IMR-90 (cell line): ENCODE data around the gene PTCH2. TPM values are rescaled to one million over a fixed set of nuclear protein-coding genes. Genes with fewer than 3 reads are reported as not detected.

Source experiments
- ATAC-seq: fragments of 200-7000 bp; cut with Tn5 transposase; 2 replicates; pipeline ENCODE4 v1.9.1; 2020; ENCODE audit warnings: low read depth, mild to moderate bottlenecking, moderate library complexity
- BruUV-seq: library from RNA; stranded (reverse); fragments of 400-500 nt; replicated peaks from 2 replicates; lab custom pipeline; 2021; lab: Mats Ljungman, UMichigan
- CTCF ChIA-PET: fragments of 300-600 bp; formaldehyde crosslinking; extraction: SDS; loops from one replicate; lab custom pipeline; 2021; ENCODE audit warnings: antibody characterized with exemption; lab: Yijun Ruan, JAX
- POLR2A ChIA-PET: fragments of 300-600 bp; sonication (Branson Sonifier 250); formaldehyde crosslinking; loops from one replicate; lab custom pipeline; 2022; ENCODE audit warnings: antibody characterized with exemption; ENCODE audit not compliant: unreplicated experiment; lab: Charles Lee
- DNase-seq: peaks from one replicate; pipeline ENCODE4 v3.0.0; 2013
- H2AFZ ChIP-seq: replicated peaks from 2 replicates; pipeline ENCODE3; 2013; ENCODE audit warnings: low read length, mild to moderate bottlenecking; ENCODE audit not compliant: poor library complexity
- H2AK5ac ChIP-seq: 2 replicates; pipeline ENCODE4 v1.6.1; 2013; ENCODE audit warnings: low read depth, low read length, inconsistent platforms
- H2AK9ac ChIP-seq: replicated peaks from 2 replicates; pipeline ENCODE3; 2013; ENCODE audit warnings: mild to moderate bottlenecking, low read depth, low read length, moderate library complexity; ENCODE audit not compliant: poor library complexity
- H2BK120ac ChIP-seq: 2 replicates; pipeline ENCODE4 v1.6.1; 2013; ENCODE audit warnings: low read depth, low read length, inconsistent platforms
- H2BK15ac ChIP-seq: 3 replicates; pipeline ENCODE4 v1.6.1; 2013; ENCODE audit warnings: low read depth, low read length, inconsistent platforms
- H2BK20ac ChIP-seq: 2 replicates; pipeline ENCODE4 v1.6.1; 2013; ENCODE audit warnings: low read depth, mild to moderate bottlenecking, inconsistent platforms, low read length, moderate library complexity
- H2BK5ac ChIP-seq: 2 replicates; pipeline ENCODE4 v1.6.1; 2013; ENCODE audit warnings: mild to moderate bottlenecking, low read depth, low read length, inconsistent platforms; ENCODE audit not compliant: poor library complexity, severe bottlenecking
- H3K14ac ChIP-seq: replicated peaks from 2 replicates; pipeline ENCODE4 v1.6.1; 2013; ENCODE audit warnings: low read depth, low read length, inconsistent platforms
- H3K18ac ChIP-seq: 2 replicates; pipeline ENCODE4 v1.6.1; 2013; ENCODE audit warnings: low read depth, low read length, control low read depth
- H3K23ac ChIP-seq: 2 replicates; pipeline ENCODE4 v1.6.1; 2013; ENCODE audit warnings: low read depth, low read length, inconsistent platforms
- H3K27ac ChIP-seq: 2 replicates; pipeline ENCODE4 v1.5.1; 2013; ENCODE audit warnings: mild to moderate bottlenecking, control low read depth, low read length; ENCODE audit not compliant: insufficient read depth
- H3K27me3 ChIP-seq: 2 replicates; pipeline ENCODE4 v1.6.1; 2013; ENCODE audit warnings: low read length; ENCODE audit not compliant: control insufficient read depth, insufficient read depth
- H3K36me3 ChIP-seq: 2 replicates; pipeline ENCODE4 v1.6.1; 2013; ENCODE audit warnings: low read length, mixed read lengths; ENCODE audit not compliant: control insufficient read depth, insufficient read depth
- H3K4ac ChIP-seq: 2 replicates; pipeline ENCODE4 v1.6.1; 2013; ENCODE audit warnings: low read depth, low read length, inconsistent platforms
- H3K4me1 ChIP-seq: 2 replicates; pipeline ENCODE4 v1.6.1; 2013; ENCODE audit warnings: low read length, mixed read lengths; ENCODE audit not compliant: control insufficient read depth, insufficient read depth
- H3K4me2 ChIP-seq: 2 replicates; pipeline ENCODE4 v1.6.1; 2013; ENCODE audit warnings: low read depth, mild to moderate bottlenecking, control low read depth, low read length, moderate library complexity
- H3K4me3 ChIP-seq: 2 replicates; pipeline ENCODE4 v1.5.1; 2013; ENCODE audit warnings: low read depth, mild to moderate bottlenecking, control low read depth, low read length, moderate library complexity; ENCODE audit not compliant: insufficient read depth
- H3K56ac ChIP-seq: 2 replicates; pipeline ENCODE4 v1.6.1; 2013; ENCODE audit warnings: low read length, inconsistent platforms; ENCODE audit not compliant: insufficient read depth; ENCODE audit errors: extremely low read depth
- H3K79me1 ChIP-seq, 2 experiments: 2 replicates each; pipeline ENCODE4 v1.6.1; 2013; ENCODE audit warnings: low read length in 2 of 2, inconsistent platforms in 1 of 2, low read depth in 1 of 2
- H3K9ac ChIP-seq: 2 replicates; pipeline ENCODE4 v1.6.1; 2013; ENCODE audit warnings: low read depth, low read length, control low read depth
- H3K9me1 ChIP-seq: 2 replicates; pipeline ENCODE4 v1.6.1; 2013; ENCODE audit warnings: low read length, inconsistent platforms; ENCODE audit not compliant: insufficient read depth
- H3K9me3 ChIP-seq: 2 replicates; pipeline ENCODE4 v1.6.1; 2013; ENCODE audit warnings: low read length; ENCODE audit not compliant: control insufficient read depth, insufficient read depth
- H4K20me1 ChIP-seq: 2 replicates; pipeline ENCODE4 v1.6.1; 2013; ENCODE audit warnings: low read length, inconsistent platforms; ENCODE audit not compliant: insufficient read depth
- H4K5ac ChIP-seq: 2 replicates; pipeline ENCODE4 v1.6.1; 2013; ENCODE audit warnings: mild to moderate bottlenecking, low read depth, low read length, control low read depth
- H4K8ac ChIP-seq, 2 experiments: 2 replicates each; pipeline ENCODE4 v1.6.1; 2013; ENCODE audit warnings: low read depth in 2 of 2, low read length in 2 of 2, control low read depth in 1 of 2, inconsistent platforms in 1 of 2
- H4K91ac ChIP-seq: 2 replicates; pipeline ENCODE4 v1.6.1; 2013; ENCODE audit warnings: low read depth, low read length, inconsistent platforms; ENCODE audit not compliant: insufficient read depth
- BHLHE40 ChIP-seq: fragments of 150-350 bp; IDR thresholded peaks from 2 replicates; pipeline ENCODE4 v1.6.1; 2016; ENCODE audit warnings: mild to moderate bottlenecking, low read depth, low read length
- CEBPB ChIP-seq: IDR thresholded peaks from 2 replicates; pipeline ENCODE4 v1.6.1; 2012; ENCODE audit warnings: low read depth, low read length, improper control_type of control experiment
- CHD1 ChIP-seq: IDR thresholded peaks from 2 replicates; pipeline ENCODE4 v1.6.1; 2012; ENCODE audit warnings: low read depth, low read length, improper control_type of control experiment
- MAZ ChIP-seq: IDR thresholded peaks from 2 replicates; pipeline ENCODE4 v1.6.1; 2012; ENCODE audit warnings: low read depth, mild to moderate bottlenecking, low read length, improper control_type of control experiment, moderate library complexity, borderline replicate concordance
- POLR2A ChIP-seq: IDR thresholded peaks from 2 replicates; pipeline ENCODE4 v1.6.1; 2012; ENCODE audit warnings: mild to moderate bottlenecking, low read depth, low read length
- RAD21 ChIP-seq: IDR thresholded peaks from 2 replicates; pipeline ENCODE4 v1.6.1; 2012; ENCODE audit warnings: low read length, improper control_type of control experiment
- RCOR1 ChIP-seq: IDR thresholded peaks from 2 replicates; pipeline ENCODE4 v1.6.1; 2012; ENCODE audit warnings: mild to moderate bottlenecking, low read length, improper control_type of control experiment; ENCODE audit not compliant: insufficient replicate concordance
- SMC3 ChIP-seq: fragments of 150-350 bp; IDR thresholded peaks from 2 replicates; pipeline ENCODE4 v1.6.1; 2016; ENCODE audit warnings: low read depth, mild to moderate bottlenecking, antibody characterized with exemption, low read length, moderate library complexity
- WGBS, 2 experiments: methylation state at CpG; one replicate each; pipeline versions ENCODE4 v1.1.5 to v1.1.7; 2013; ENCODE audit warnings: missing lambda C conversion rate in 2 of 2; ENCODE audit not compliant: insufficient read length in 1 of 2; ENCODE audit errors: extremely low coverage in 2 of 2; 5-methylcytosine and 5-hydroxymethylcytosine counted together
- dilution Hi-C: fragments of 300-500 bp; cut with HindIII; formaldehyde crosslinking; loops from one replicate; pipeline ENCODE4 v1.14.3; 2018; ENCODE audit warnings: low sequenced_read_pairs; ENCODE audit not compliant: unreplicated experiment
- in situ Hi-C: fragments of 300-500 bp; cut with MboI; formaldehyde crosslinking; loops from 3 replicates; pipeline ENCODE4 v1.14.3; 2019; ENCODE audit warnings: low sequenced_read_pairs, inconsistent platforms, mixed read lengths
- intact Hi-C: fragments of 100-400 bp; cut with micrococcal nuclease; formaldehyde crosslinking; loops from 2 replicates; pipeline ENCODE4 v1.10.0; 2022
- polyA plus RNA-seq, 3 experiments: library from polyadenylated mRNA; depleted of rRNA; stranded (reverse); fragments of >200 nt; gene quantifications; 2 replicates each; pipeline ENCODE4 v1.2.3, GENCODE V29; 2012; ENCODE audit warnings: low replicate concordance in 1 of 3
- total RNA-seq: library from RNA; depleted of rRNA; stranded (reverse); fragments of >200 nt; gene quantifications from 2 replicates; pipeline ENCODE4 v1.2.3, GENCODE V29; 2012
- TF ChIP-seq, protein P1 (sequence below): conservative IDR thresholded peaks from 2 replicates; pipeline ENCODE4 v1.5.1; 2012; ENCODE audit warnings: mild to moderate bottlenecking, low read depth, low read length, improper control_type of control experiment

PTCH2 gene
- total and polyA plus RNA-seq, 2 of the 4 experiments (the other 2 are of a cell fraction) = under 0.01 to 0.56 TPM

DNA sequence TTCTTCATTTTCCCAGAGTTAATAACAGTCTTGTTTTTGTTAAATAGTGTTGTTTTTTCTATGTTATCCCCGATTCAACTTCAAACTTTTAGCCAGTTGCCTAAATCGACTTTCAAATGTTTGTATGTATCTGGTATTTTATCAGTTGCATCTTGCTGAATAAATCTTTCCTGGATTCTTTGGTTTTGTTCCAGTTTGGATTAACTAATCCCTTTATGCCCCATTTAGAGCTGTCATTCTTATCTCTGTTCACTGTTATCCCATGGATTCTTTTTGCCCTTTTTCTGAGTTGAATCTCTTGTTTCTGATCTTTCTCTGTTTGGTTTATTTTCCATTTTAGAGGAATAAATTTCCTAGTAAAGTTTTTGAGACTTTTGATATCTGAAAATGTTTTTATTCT is 31.1 kb upstream of the PTCH2 start:
- no peaks in the 10 kb centered on the region for H3K79me1 ChIP-seq
- no peaks in the 10 kb centered on the region for H3K27me3 ChIP-seq
- in situ Hi-C loops = loop anchor here (25.0 kb wide), 1 partner anchor 113 kb away; the partner anchor contains the start of gene EIF2B3
- no peak overlapping the region for H3K9ac ChIP-seq
- no peaks in the 10 kb centered on the region for H3K4me1 ChIP-seq
- ChIA-PET CTCF (no interaction called here), POLR2A (no interaction called here)
- H3K56ac ChIP-seq = no peak overlapping the region
- H3K23ac ChIP-seq = no peak overlapping the region
- no peak overlapping the region for H2BK5ac ChIP-seq
- H2AFZ ChIP-seq = no peak overlapping the region
- DNase-seq = no peak
- H2BK15ac ChIP-seq = no peak overlapping the region
- no peak overlapping the region for H3K14ac ChIP-seq
- no peak overlapping the region for H4K91ac ChIP-seq
- no peak overlapping the region for H3K4me3 ChIP-seq
- no peak overlapping the region for H3K18ac ChIP-seq
- H2AK5ac ChIP-seq = no peak overlapping the region
- H3K9me3 ChIP-seq = no peaks in the 10 kb centered on the region
- H3K4me2 ChIP-seq = no peak overlapping the region
- H3K9me1 ChIP-seq = peaks cover 4% of the 10 kb centered on the region; the same call in 1 of the 2 replicates
- BruUV-seq = no TSS peak
- dilution Hi-C loops = no loop called here
- H3K4ac ChIP-seq = no peak overlapping the region
- ATAC-seq = no peak
- H4K5ac ChIP-seq = no peak overlapping the region
- WGBS, 2 experiments = no CpG with 5 or more reads among the region's 2 CpGs
- H2BK120ac ChIP-seq = no peak overlapping the region
- no peak overlapping the region for H2BK20ac ChIP-seq
- intact Hi-C loops = no loop called here
- no peak overlapping the region for H2AK9ac ChIP-seq
- no peaks in the 10 kb centered on the region for H4K20me1 ChIP-seq
- H3K36me3 ChIP-seq = peaks cover 12% of the 10 kb centered on the region
- TF ChIP-seq SMC3 (no peak), BHLHE40 (no peak), CHD1 (no peak), POLR2A (no peak), MAZ (no peak), CEBPB (no peak), RCOR1 (no peak), RAD21 (no peak)
- TF ChIP-seq, protein P1, sequence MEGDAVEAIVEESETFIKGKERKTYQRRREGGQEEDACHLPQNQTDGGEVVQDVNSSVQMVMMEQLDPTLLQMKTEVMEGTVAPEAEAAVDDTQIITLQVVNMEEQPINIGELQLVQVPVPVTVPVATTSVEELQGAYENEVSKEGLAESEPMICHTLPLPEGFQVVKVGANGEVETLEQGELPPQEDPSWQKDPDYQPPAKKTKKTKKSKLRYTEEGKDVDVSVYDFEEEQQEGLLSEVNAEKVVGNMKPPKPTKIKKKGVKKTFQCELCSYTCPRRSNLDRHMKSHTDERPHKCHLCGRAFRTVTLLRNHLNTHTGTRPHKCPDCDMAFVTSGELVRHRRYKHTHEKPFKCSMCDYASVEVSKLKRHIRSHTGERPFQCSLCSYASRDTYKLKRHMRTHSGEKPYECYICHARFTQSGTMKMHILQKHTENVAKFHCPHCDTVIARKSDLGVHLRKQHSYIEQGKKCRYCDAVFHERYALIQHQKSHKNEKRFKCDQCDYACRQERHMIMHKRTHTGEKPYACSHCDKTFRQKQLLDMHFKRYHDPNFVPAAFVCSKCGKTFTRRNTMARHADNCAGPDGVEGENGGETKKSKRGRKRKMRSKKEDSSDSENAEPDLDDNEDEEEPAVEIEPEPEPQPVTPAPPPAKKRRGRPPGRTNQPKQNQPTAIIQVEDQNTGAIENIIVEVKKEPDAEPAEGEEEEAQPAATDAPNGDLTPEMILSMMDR = no peak
- H4K8ac ChIP-seq = no peak overlapping the region
- H3K27ac ChIP-seq = no peak overlapping the region
